ENCODE data around the gene POMGNT2. TPM values are rescaled to one million over a fixed set of nuclear protein-coding genes. Genes with fewer than 3 reads are reported as not detected.

The POMGNT2 gene
- total and polyA plus RNA-seq, 10 of the 15 experiments (the other 5 are each of a cell fraction or from before 2014, with no cell fraction given) = 0.02 to 1.7 (median 0.17) TPM; not detected in 1

DNA sequence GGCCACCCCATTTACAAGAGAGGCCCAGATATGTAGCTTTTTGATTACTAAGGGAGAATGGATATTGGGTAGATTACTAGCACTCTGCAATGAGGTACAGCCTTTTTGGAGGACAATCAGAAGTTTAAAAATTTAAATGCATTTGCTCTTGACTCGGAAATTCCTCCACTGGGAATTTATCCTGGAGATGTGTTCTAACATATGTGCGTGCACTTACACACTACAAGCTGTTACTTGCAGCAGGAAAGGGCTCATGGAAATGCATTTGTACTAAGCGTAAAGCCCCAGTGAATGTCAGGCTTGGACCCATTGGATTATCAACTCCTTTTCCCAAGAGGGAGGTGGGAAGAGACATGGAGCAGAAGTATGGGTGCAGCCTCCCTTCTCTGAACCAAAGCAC lies 7.8 kb upstream of the POMGNT2 start:
- ATAC-seq (no peak), FAIRE-seq (no peak), DNase-seq (ENCODE audit: low read depth, low spot score) (no peak)
- CTCF ChIA-PET = no interaction called here
- POLR2A ChIA-PET = no interaction called here
- Histone ChIP-seq H3K36me3 (ENCODE audit: control insufficient read depth in 2 of 2, insufficient read depth in 2 of 2, low read length in 1 of 2) (no peaks in the 10 kb centered on the region), H3K27me3 (replicated peaks in 1 of 2; ENCODE audit: control insufficient read depth in 2 of 2, insufficient read depth in 2 of 2, low read length in 1 of 2) (no peaks in the 10 kb centered on the region; a peak in 1 of 4 replicates), H3K4me3 (no peak overlapping the region), H3K9ac (ENCODE audit: control insufficient read depth, insufficient read depth, low read length) (no peak overlapping the region), H2AFZ (ENCODE audit: control insufficient read depth, low read depth, low read length) (no peak overlapping the region), H4K20me1 (ENCODE audit: control insufficient read depth, insufficient read depth) (no peaks in the 10 kb centered on the region), H3K4me1 (ENCODE audit: control insufficient read depth, insufficient read depth, low read length) (no peaks in the 10 kb centered on the region), H3K79me2 (ENCODE audit: control insufficient read depth, insufficient read depth, low read length) (no peaks in the 10 kb centered on the region), H3K27ac (ENCODE audit: control insufficient read depth, insufficient read depth) (no peak overlapping the region), H3K9me3 (replicated peaks; ENCODE audit: control insufficient read depth, insufficient read depth, low read length) (no peaks in the 10 kb centered on the region), H3K4me2 (ENCODE audit: control insufficient read depth, insufficient read depth) (no peak overlapping the region)
- SMC1A ChIA-PET (ENCODE audit: uncharacterized antibody, unreplicated experiment) = interaction anchor here (0.8 to 1.0 kb wide), 2 partner anchors 10 to 213 kb away, joined by 3 read pairs; no protein-coding TSS in a partner anchor
- 31% methylated on average over 3 of the region's 3 CpGs for WGBS (ENCODE audit: insufficient coverage, insufficient replicate concordance, low lambda C conversion rate, missing lambda C conversion rate)
- RAD21 ChIA-PET (ENCODE audit: unreplicated experiment) = no interaction called here
- in situ Hi-C loops (cut with MboI) (no loop called here), intact Hi-C loops (cut with micrococcal nuclease; ENCODE audit: unreplicated experiment) (no loop called here)
- TF ChIP-seq STAT3 (IDR thresholded peaks at IDR 0.05; ENCODE audit: low read depth, low read length) = no peak
- no peak for TF ChIP-seq BACH1 (IDR thresholded peaks at IDR 0.05; ENCODE audit: borderline replicate concordance)
- no peak for TF ChIP-seq FOXM1 (IDR thresholded peaks at IDR 0.05; ENCODE audit: low read depth, low read length)
- no peak for TF ChIP-seq IRF4 (IDR thresholded peaks at IDR 0.05; ENCODE audit: low read depth, low read length)
- TF ChIP-seq MXI1 (IDR thresholded peaks at IDR 0.05; ENCODE audit: low read depth, low read length) = no peak
- no peak for TF ChIP-seq EGR1 (IDR thresholded peaks at IDR 0.05; ENCODE audit: borderline replicate concordance in 1 of 2, low read depth in 2 of 2, low read length in 2 of 2)
- TF ChIP-seq CBX3 (IDR thresholded peaks at IDR 0.05; ENCODE audit: borderline replicate concordance, low read depth) = no peak
- no TSS peak for BruUV-seq (replicated peaks)

DNA sequence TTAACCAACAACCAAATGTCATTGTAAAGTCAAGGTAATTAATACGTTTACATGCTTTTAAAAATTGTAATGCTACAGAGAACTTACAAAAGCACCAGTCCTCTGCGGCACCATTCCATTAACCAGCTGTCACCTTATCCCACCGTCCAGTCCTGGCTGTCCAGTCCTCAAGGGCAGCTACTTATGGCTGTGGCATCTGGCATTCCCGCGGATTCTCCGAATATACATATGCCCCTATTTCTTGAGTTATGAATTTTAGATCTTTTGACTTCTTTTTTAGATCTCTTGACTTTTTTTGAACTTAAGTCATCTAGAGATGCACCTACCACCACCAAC lies 382 bp upstream of the POMGNT2 start:
- Histone ChIP-seq H3K9me3 (replicated peaks; ENCODE audit: control insufficient read depth, insufficient read depth, low read length) (no peaks in the 10 kb centered on the region; the same call in 2 of the 3 replicates), H3K27ac (ENCODE audit: control insufficient read depth, insufficient read depth) (no peak overlapping the region), H3K4me1 (ENCODE audit: control insufficient read depth, insufficient read depth, low read length) (no peaks in the 10 kb centered on the region; the same call in 1 of the 2 replicates), H3K79me2 (ENCODE audit: control insufficient read depth, insufficient read depth, low read length) (no peaks in the 10 kb centered on the region), H2AFZ (ENCODE audit: control insufficient read depth, low read depth, low read length) (peak overlapping the region; percentile 69), H3K36me3 (ENCODE audit: control insufficient read depth in 2 of 2, insufficient read depth in 2 of 2, low read length in 1 of 2) (no peaks in the 10 kb centered on the region), H3K4me3 (no peak overlapping the region), H3K9ac (ENCODE audit: control insufficient read depth, insufficient read depth, low read length) (no peak overlapping the region), H3K4me2 (ENCODE audit: control insufficient read depth, insufficient read depth) (peak overlapping the region; percentile 79), H4K20me1 (ENCODE audit: control insufficient read depth, insufficient read depth) (no peaks in the 10 kb centered on the region), H3K27me3 (replicated peaks in 1 of 2; ENCODE audit: control insufficient read depth in 2 of 2, insufficient read depth in 2 of 2, low read length in 1 of 2) (peaks cover 0 to 2% of the 10 kb centered on the region in 2 experiments; a peak in 2 of 4 replicates)
- no TSS peak for BruUV-seq (replicated peaks)
- ChIA-PET RAD21 (ENCODE audit: unreplicated experiment) (no interaction called here), SMC1A (ENCODE audit: uncharacterized antibody, unreplicated experiment) (no interaction called here), CTCF (no interaction called here), POLR2A (no interaction called here)
- WGBS (ENCODE audit: insufficient coverage, insufficient replicate concordance, low lambda C conversion rate, missing lambda C conversion rate) = under 1% methylated on average over 6 of the region's 6 CpGs
- intact Hi-C loops (cut with micrococcal nuclease; ENCODE audit: unreplicated experiment) (no loop called here), in situ Hi-C loops (cut with MboI) (no loop called here)
- ATAC-seq (no peak), FAIRE-seq (no peak), DNase-seq (ENCODE audit: low read depth, low spot score) (no peak)
- TF ChIP-seq POU2F2 (IDR thresholded peaks at IDR 0.05; ENCODE audit: borderline replicate concordance, low read depth, low read length) (no peak), FOXM1 (IDR thresholded peaks at IDR 0.05; ENCODE audit: low read depth, low read length) (no peak), PAX5 (IDR thresholded peaks at IDR 0.05; ENCODE audit: borderline replicate concordance, low read depth, low read length) (no peak), FOS (IDR thresholded peaks at IDR 0.05; ENCODE audit: borderline replicate concordance, extremely low read depth, insufficient read length) (no peak), CBX3 (IDR thresholded peaks at IDR 0.05; ENCODE audit: borderline replicate concordance, low read depth) (no peak), SMAD5 (IDR thresholded peaks at IDR 0.05; ENCODE audit: low read depth) (no peak), TCF3 (IDR thresholded peaks at IDR 0.05; ENCODE audit: borderline replicate concordance, insufficient read depth, low read depth, low read length) (no peak), EGR1 (IDR thresholded peaks at IDR 0.05; ENCODE audit: borderline replicate concordance in 1 of 2, low read depth in 2 of 2, low read length in 2 of 2) (no peak)
- TF ChIP-seq, protein P1, sequence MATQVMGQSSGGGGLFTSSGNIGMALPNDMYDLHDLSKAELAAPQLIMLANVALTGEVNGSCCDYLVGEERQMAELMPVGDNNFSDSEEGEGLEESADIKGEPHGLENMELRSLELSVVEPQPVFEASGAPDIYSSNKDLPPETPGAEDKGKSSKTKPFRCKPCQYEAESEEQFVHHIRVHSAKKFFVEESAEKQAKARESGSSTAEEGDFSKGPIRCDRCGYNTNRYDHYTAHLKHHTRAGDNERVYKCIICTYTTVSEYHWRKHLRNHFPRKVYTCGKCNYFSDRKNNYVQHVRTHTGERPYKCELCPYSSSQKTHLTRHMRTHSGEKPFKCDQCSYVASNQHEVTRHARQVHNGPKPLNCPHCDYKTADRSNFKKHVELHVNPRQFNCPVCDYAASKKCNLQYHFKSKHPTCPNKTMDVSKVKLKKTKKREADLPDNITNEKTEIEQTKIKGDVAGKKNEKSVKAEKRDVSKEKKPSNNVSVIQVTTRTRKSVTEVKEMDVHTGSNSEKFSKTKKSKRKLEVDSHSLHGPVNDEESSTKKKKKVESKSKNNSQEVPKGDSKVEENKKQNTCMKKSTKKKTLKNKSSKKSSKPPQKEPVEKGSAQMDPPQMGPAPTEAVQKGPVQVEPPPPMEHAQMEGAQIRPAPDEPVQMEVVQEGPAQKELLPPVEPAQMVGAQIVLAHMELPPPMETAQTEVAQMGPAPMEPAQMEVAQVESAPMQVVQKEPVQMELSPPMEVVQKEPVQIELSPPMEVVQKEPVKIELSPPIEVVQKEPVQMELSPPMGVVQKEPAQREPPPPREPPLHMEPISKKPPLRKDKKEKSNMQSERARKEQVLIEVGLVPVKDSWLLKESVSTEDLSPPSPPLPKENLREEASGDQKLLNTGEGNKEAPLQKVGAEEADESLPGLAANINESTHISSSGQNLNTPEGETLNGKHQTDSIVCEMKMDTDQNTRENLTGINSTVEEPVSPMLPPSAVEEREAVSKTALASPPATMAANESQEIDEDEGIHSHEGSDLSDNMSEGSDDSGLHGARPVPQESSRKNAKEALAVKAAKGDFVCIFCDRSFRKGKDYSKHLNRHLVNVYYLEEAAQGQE (IDR thresholded peaks at IDR 0.05; ENCODE audit: low read depth, low read length) = no peak
- TF ChIP-seq, protein P2, sequence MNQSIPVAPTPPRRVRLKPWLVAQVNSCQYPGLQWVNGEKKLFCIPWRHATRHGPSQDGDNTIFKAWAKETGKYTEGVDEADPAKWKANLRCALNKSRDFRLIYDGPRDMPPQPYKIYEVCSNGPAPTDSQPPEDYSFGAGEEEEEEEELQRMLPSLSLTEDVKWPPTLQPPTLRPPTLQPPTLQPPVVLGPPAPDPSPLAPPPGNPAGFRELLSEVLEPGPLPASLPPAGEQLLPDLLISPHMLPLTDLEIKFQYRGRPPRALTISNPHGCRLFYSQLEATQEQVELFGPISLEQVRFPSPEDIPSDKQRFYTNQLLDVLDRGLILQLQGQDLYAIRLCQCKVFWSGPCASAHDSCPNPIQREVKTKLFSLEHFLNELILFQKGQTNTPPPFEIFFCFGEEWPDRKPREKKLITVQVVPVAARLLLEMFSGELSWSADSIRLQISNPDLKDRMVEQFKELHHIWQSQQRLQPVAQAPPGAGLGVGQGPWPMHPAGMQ (IDR thresholded peaks at IDR 0.05; ENCODE audit: borderline replicate concordance) = no peak
